NT2/D1 (cell line): ENCODE results near the gene UBALD1.
"Not testable (repeated sequence)": the region's sequence is repeated elsewhere in the genome, so short reads cannot be mapped to it uniquely, and the experiment has no call there.

ENCODE experiments used
- DNase-seq: peaks from one replicate; pipeline ENCODE4 v3.0.0-alpha.2; 2011; ENCODE audit warnings: low read depth, low spot score
- H3K27me3 ChIP-seq: 2 replicates; pipeline ENCODE4 v1.6.0; 2011; ENCODE audit warnings: mild to moderate bottlenecking; ENCODE audit not compliant: insufficient read length, insufficient read depth
- H3K36me3 ChIP-seq: 2 replicates; pipeline ENCODE4 v1.6.1; 2011; ENCODE audit warnings: mild to moderate bottlenecking, low read length, mixed read lengths; ENCODE audit not compliant: insufficient read depth, insufficient read length
- H3K4me1 ChIP-seq: 2 replicates; pipeline ENCODE4 v1.5.1; 2011; ENCODE audit not compliant: insufficient read depth, insufficient read length
- H3K4me3 ChIP-seq: 2 replicates; pipeline ENCODE4 v1.5.1; 2011; ENCODE audit warnings: low read depth; ENCODE audit not compliant: insufficient read length
- H3K9ac ChIP-seq: 2 replicates; pipeline ENCODE4 v1.6.0; 2011; ENCODE audit warnings: low read depth; ENCODE audit not compliant: insufficient read length
- H3K9me3 ChIP-seq: 2 replicates; pipeline ENCODE4 v1.5.1; 2011; ENCODE audit warnings: mild to moderate bottlenecking, low read length; ENCODE audit not compliant: insufficient read depth
- SUZ12 ChIP-seq: IDR thresholded peaks from 2 replicates; pipeline ENCODE4 v1.6.1; 2011; ENCODE audit not compliant: insufficient read length, insufficient read depth; ENCODE audit errors: extremely low read depth
- YY1 ChIP-seq: IDR thresholded peaks from 2 replicates; pipeline ENCODE4 v1.6.1; 2011; ENCODE audit not compliant: insufficient read length, insufficient read depth
- ZNF274 ChIP-seq: IDR thresholded peaks from 2 replicates; pipeline ENCODE4 v1.6.1; 2011; ENCODE audit warnings: mild to moderate bottlenecking, low read depth, low read length

The UBALD1 gene

DNA sequence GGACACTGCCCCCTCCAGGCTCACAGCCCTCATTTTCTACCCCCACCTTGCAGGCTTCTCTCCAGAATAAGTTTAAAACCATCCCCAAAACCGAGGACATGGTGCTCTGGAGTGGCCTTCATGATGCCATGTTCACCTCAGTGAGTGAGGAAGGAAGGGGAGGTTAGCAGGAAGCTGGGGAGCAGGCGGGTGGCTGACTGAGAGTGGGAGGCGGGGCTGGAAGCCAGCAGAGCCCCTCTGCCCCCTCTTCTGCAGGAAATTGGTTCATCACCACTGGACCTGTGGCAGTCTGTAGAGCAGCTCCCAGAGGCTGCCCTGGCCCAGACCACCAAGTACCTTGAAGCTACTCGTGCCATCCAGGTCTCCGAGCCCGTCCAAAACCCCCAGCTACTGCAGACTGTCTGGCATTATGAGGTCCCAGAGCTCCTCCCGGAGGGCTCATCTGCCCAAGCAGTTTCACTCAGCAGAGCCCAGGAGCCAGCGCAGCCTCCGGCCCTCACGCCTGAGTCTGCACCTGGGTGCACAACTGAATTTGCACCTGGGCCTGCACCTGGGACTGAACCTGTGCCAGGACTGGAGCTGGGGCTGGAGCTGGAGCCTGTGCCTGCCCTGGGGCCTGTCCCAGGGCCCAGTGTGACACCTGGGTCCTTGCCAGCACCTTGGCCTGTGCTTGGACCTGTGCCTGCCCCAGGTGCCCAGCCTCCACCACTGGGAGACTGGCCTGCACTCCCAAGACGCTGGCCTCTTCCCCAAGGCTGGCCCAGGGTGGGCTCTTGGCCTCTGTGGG, 39.6 kb downstream of the UBALD1 start:
- TF ChIP-seq YY1: no peak
- no peak for TF ChIP-seq ZNF274
- no peak for TF ChIP-seq SUZ12
- no peak for DNase-seq
- peak overlapping the region; percentile 21 for H3K9ac ChIP-seq
- peaks cover 16% of the 10 kb centered on the region for H3K4me1 ChIP-seq
- H3K4me3 ChIP-seq: no peak overlapping the region
- H3K36me3 ChIP-seq: no peaks in the 10 kb centered on the region
- no peaks in the 10 kb centered on the region for H3K27me3 ChIP-seq
- H3K9me3 ChIP-seq: no peaks in the 10 kb centered on the region

DNA sequence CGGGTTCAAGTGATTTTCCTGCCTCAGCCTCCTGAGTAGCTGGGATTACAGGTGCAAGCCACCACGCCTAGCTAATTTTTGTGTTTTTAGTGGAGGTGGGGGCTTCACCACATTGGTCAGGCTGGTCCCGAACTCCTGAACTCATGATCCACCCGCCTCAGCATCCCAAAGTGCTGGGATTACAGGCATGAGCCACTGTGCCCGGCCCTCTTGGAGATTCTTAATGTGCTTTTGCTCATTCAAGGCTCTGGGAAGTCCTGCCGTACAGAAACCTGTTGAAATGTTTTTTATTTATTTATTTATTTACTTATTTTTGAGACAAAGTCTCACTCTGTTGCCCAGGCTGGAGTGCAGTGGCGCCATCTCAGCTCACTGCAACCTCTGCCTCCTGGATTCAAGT, 40.8 kb downstream of the UBALD1 start:
- not testable (repeated sequence) for H3K27me3 ChIP-seq, DNase-seq, H3K9ac ChIP-seq, H3K36me3 ChIP-seq, H3K9me3 ChIP-seq, H3K4me3 ChIP-seq
- peaks cover 16% of the 10 kb centered on the region for H3K4me1 ChIP-seq

DNA sequence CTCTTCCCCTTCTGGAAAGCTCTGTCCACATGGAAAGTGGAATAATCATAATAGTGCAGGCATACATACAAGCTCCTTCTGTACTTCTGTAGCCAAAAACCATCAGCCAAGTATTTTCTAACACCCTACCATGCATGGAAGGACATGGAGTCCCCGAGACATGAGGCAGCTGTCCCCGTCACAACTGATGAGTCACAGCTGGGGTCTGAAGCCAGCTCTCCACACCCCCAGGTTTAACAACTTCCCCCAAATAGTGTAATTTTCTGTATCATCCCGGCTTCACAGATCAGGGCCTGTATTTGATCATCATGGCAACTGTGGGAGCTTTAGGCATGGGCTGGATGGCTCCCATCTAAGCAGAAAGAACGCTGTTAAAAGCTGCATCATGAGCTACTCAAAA, 42.0 kb downstream of the UBALD1 start:
- TF ChIP-seq ZNF274 (no peak), SUZ12 (no peak), YY1 (no peak)
- Histone ChIP-seq H3K9ac (no peak overlapping the region), H3K4me1 (peaks cover 16% of the 10 kb centered on the region), H3K9me3 (no peaks in the 10 kb centered on the region), H3K36me3 (no peaks in the 10 kb centered on the region), H3K4me3 (no peak overlapping the region), H3K27me3 (peaks cover 1% of the 10 kb centered on the region)
- no peak for DNase-seq

DNA sequence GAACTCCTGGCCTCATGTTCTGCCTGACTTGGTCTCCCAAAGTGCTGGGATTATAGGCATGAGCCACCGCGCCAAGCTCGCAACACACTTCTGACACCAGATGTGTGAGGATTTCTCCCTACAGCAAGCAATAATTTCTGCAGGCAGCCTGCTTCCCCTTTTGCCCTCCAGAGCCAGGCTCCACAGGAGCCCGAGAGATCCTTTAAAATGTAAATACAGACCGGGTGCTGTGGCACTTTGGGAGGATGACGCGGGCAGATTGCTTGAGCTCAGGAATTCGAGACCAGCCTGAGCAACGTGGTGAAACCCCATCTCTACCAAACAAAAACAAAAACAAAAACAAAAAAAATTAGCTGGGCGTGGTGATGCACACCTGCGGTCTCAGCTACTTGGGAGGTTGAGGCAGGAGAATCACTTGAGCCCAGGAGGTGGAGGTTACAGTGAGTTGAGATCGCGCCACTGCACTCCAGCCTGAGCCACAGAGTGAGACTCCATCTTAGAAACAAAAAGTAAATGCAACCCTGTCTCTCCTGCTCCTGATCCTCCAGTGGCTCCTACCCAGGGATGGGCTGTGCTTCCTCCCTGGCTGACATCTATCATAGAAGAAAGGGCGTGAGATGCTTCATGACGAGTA, 43.9 kb downstream of the UBALD1 start:
- Histone ChIP-seq H3K4me1 (peaks cover 13% of the 10 kb centered on the region), H3K9me3 (no peaks in the 10 kb centered on the region), H3K9ac (no peak overlapping the region), H3K27me3 (peaks cover 3% of the 10 kb centered on the region), H3K36me3 (no peaks in the 10 kb centered on the region), H3K4me3 (no peak overlapping the region)
- DNase-seq: peak; percentile 89
- no peak for TF ChIP-seq YY1
- TF ChIP-seq SUZ12: no peak
- no peak for TF ChIP-seq ZNF274

DNA sequence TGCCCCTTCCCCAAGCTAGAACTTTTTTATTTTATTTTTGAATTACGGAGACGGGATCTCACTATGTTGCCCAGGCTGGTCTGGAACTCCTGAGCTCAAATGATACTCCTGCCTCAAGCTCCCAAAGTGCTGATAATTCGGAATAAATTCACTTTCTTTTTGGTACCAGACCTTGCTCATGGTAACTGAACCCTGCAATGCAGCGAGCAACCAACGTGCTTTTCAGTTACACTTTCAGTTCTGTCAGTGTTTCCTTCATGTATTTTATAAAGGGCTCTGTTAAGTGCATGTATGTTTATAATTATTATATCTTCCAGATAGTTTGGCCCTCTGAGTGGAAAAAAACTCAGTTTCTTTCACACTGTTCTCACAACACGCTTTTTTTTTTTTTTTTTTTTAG, 44.6 kb downstream of the UBALD1 start:
- no peaks in the 10 kb centered on the region for H3K9me3 ChIP-seq
- peaks cover 3% of the 10 kb centered on the region for H3K27me3 ChIP-seq
- H3K4me1 ChIP-seq: peaks cover 8% of the 10 kb centered on the region
- no peak overlapping the region for H3K4me3 ChIP-seq
- H3K9ac ChIP-seq: no peak overlapping the region
- TF ChIP-seq SUZ12 (no peak), ZNF274 (no peak), YY1 (no peak)
- no peaks in the 10 kb centered on the region for H3K36me3 ChIP-seq
- DNase-seq: no peak

DNA sequence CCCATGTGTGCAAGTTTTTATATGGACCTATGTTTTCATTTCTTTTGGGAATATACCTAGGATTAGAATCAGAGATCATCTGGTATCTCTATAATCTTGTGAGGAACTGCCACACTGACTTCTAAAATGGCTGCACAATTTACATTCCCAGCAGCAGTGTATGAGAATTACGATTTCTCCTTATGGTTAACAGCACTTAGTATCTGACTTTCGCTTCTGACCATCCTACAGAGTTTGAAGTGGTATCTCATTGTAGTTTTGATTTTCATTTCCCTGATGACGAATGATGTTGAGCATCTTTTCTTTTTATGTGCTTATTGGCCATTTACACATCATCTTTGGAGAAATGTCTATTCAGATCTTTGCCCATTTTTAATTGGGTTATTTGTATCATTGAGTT, 48.5 kb downstream of the UBALD1 start:
- H3K9me3 ChIP-seq: no peaks in the 10 kb centered on the region
- H3K4me1 ChIP-seq: peaks cover 13% of the 10 kb centered on the region
- no peak overlapping the region for H3K9ac ChIP-seq
- H3K4me3 ChIP-seq: no peak overlapping the region
- no peak for DNase-seq
- H3K27me3 ChIP-seq: peaks cover 3% of the 10 kb centered on the region
- no peaks in the 10 kb centered on the region for H3K36me3 ChIP-seq
- no peak for TF ChIP-seq YY1
- TF ChIP-seq SUZ12: no peak
- no peak for TF ChIP-seq ZNF274

DNA sequence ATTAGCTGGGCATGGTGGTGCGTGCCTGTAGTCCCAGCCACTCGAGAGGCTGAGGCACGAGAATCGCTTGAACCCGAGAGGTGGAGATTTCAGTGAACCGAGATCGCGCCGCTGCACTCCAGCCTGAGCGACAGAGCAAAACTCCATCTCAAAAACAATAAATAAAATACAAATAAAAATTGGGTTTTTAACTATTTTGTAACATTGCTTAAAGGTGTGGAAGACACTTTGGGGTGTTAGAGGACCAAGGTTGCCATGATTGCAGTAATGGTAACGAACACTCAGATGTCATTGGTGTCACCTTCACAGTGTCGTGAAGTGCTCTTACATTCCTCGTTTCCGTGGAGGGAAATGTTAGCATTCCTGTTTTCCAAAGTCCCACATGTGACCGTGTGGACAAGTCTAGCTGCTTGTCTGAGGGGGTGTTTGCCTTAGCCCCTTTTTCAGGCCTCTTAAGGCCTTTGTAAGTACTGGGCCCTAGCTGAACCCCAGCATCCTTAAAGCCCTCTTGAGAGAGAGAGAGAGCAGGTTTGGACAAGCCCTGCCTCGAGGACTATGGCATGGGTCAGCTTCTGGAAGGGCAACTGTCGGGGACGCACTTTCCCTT, 49.9 kb downstream of the UBALD1 start:
- Histone ChIP-seq H3K27me3 (peaks cover 3% of the 10 kb centered on the region), H3K4me3 (no peak overlapping the region), H3K36me3 (no peaks in the 10 kb centered on the region), H3K9me3 (no peaks in the 10 kb centered on the region), H3K4me1 (peaks cover 11% of the 10 kb centered on the region), H3K9ac (no peak overlapping the region)
- TF ChIP-seq ZNF274 (no peak), YY1 (no peak), SUZ12 (no peak)
- DNase-seq: no peak
